Measurements from ENCODE around the gene TMEM161A.

The TMEM161A gene

GRCh38 chr19:19138109-19138981 is at the start of gene TMEM161A (continued):
- TF ChIP-seq HIC1 (tag by site-specific recombination; IDR thresholded peaks at IDR 0.05) (no peak; the same call in 1 of the 2 replicates), ZNF26 (tag by site-specific recombination; IDR thresholded peaks at IDR 0.05) (no peak), ZIC2 (tag by site-specific recombination; IDR thresholded peaks at IDR 0.05) (peak; percentile 34; the same call in 1 of the 2 replicates), BCL11A (tag by site-specific recombination; IDR thresholded peaks at IDR 0.05; ENCODE audit: low read depth) (no peak), SP3 (tag by site-specific recombination; IDR thresholded peaks at IDR 0.05) (peak; percentile 50; the same call in 1 of the 2 replicates), ZNF391 (tag by site-specific recombination; IDR thresholded peaks at IDR 0.05; ENCODE audit: borderline replicate concordance, low read depth) (no peak), ZNF692 (tag by site-specific recombination; IDR thresholded peaks at IDR 0.05) (no peak), PRDM10 (tag by site-specific recombination; IDR thresholded peaks at IDR 0.05) (peak; percentile 53; the same call in 1 of the 2 replicates), ZNF324 (tag by site-specific recombination; IDR thresholded peaks at IDR 0.05) (no peak), SCRT1 (tag by site-specific recombination; IDR thresholded peaks at IDR 0.05; ENCODE audit: borderline replicate concordance) (no peak), ZNF10 (tag by site-specific recombination; IDR thresholded peaks at IDR 0.05) (no peak), AEBP2 (tag by site-specific recombination; IDR thresholded peaks at IDR 0.05; ENCODE audit: borderline replicate concordance) (no peak), ZNF214 (tag by site-specific recombination; IDR thresholded peaks at IDR 0.05; ENCODE audit: borderline replicate concordance) (no peak), ZNF239 (tag by site-specific recombination; IDR thresholded peaks at IDR 0.05) (no peak), ZNF2 (tag by site-specific recombination; IDR thresholded peaks at IDR 0.05) (no peak), ZNF529 (tag by site-specific recombination; IDR thresholded peaks at IDR 0.05; ENCODE audit: insufficient replicate concordance) (no peak), ZNF473 (tag by site-specific recombination; IDR thresholded peaks at IDR 0.05) (no peak), ZBTB48 (tag by site-specific recombination; IDR thresholded peaks at IDR 0.05) (peak; percentile 62; the same call in 1 of the 2 replicates), ZNF221 (tag by site-specific recombination; IDR thresholded peaks at IDR 0.05; ENCODE audit: borderline replicate concordance) (no peak), PRDM4 (tag by site-specific recombination; IDR thresholded peaks at IDR 0.05) (no peak), ZBTB6 (tag by site-specific recombination; IDR thresholded peaks at IDR 0.05) (no peak), ZNF366 (tag by site-specific recombination; conservative IDR thresholded peaks at IDR 0.05) (no peak), ZBTB21 (tag by site-specific recombination; IDR thresholded peaks at IDR 0.05) (no peak), ZEB2 (tag by site-specific recombination; IDR thresholded peaks at IDR 0.05) (no peak)

Data from HEK293 (cell line).